ENCODE data around the gene DENND1A. TPM values are rescaled to one million over a fixed set of nuclear protein-coding genes. Genes with fewer than 3 reads are reported as not detected.

DENND1A gene
- total RNA-seq, 2 donors from 2014 or later = 18.9 to 26.8 TPM

GRCh38 chr9:123376218-123377071 lies 553.5 kb downstream of the DENND1A start:
- no peaks in the 10 kb centered on the region for H3K9me3 ChIP-seq
- no peak for DNase-seq (ENCODE audit: low spot score)
- no peak overlapping the region for H3K27ac ChIP-seq
- intact Hi-C loops (cut with DNase I) = no loop called here
- H3K4me3 ChIP-seq = no peak overlapping the region
- no peaks in the 10 kb centered on the region for H3K36me3 ChIP-seq
- H3K27me3 ChIP-seq (replicated peaks; ENCODE audit: insufficient read depth) = peaks cover 17% of the 10 kb centered on the region
- no peak for TF ChIP-seq POLR2AphosphoS5 (IDR thresholded peaks at IDR 0.05)
- no peak for TF ChIP-seq CTCF (IDR thresholded peaks at IDR 0.05)
- TF ChIP-seq POLR2A (IDR thresholded peaks at IDR 0.05) = no peak
- no peaks in the 10 kb centered on the region for H3K4me1 ChIP-seq (replicated peaks)
- WGBS = 76% methylated on average over 24 of the region's 24 CpGs

- Histone ChIP-seq H3K27me3 (replicated peaks; ENCODE audit: insufficient read depth) (peaks cover 19% of the 10 kb centered on the region), H3K4me1 (replicated peaks) (no peaks in the 10 kb centered on the region), H3K9me3 (no peaks in the 10 kb centered on the region), H3K4me3 (no peak overlapping the region), H3K27ac (no peak overlapping the region), H3K36me3 (no peaks in the 10 kb centered on the region)
- whole genome bisulfite sequencing = 9% methylated on average over 14 of the region's 14 CpGs
- DNase-seq (ENCODE audit: low spot score) = no peak
- intact Hi-C loops (cut with DNase I) = no loop called here
- no peak for TF ChIP-seq POLR2A (IDR thresholded peaks at IDR 0.05)
- TF ChIP-seq CTCF (IDR thresholded peaks at IDR 0.05) = no peak
- no peak for TF ChIP-seq POLR2AphosphoS5 (IDR thresholded peaks at IDR 0.05)
These were observed 554.3 kb downstream of the DENND1A start for GRCh38 chr9:123375469-123376132.

- Histone ChIP-seq H3K9me3 (no peaks in the 10 kb centered on the region), H3K4me3 (no peak overlapping the region), H3K36me3 (no peaks in the 10 kb centered on the region), H3K27ac (no peak overlapping the region), H3K27me3 (replicated peaks; ENCODE audit: insufficient read depth) (peaks cover 19% of the 10 kb centered on the region), H3K4me1 (replicated peaks) (no peaks in the 10 kb centered on the region)
- intact Hi-C loops (cut with DNase I) = no loop called here
- TF ChIP-seq POLR2AphosphoS5 (IDR thresholded peaks at IDR 0.05) = no peak
- TF ChIP-seq CTCF (IDR thresholded peaks at IDR 0.05) = no peak
- TF ChIP-seq POLR2A (IDR thresholded peaks at IDR 0.05) = no peak
- 8% methylated on average over 10 of the region's 10 CpGs for WGBS
- no peak for DNase-seq (ENCODE audit: low spot score)
These were observed 556.0 kb downstream of the DENND1A start for GRCh38 chr9:123373946-123374345.

GRCh38 chr9:123373447-123373923 lies 556.4 kb downstream of the DENND1A start:
- Histone ChIP-seq H3K36me3 (no peaks in the 10 kb centered on the region), H3K4me3 (no peak overlapping the region), H3K4me1 (replicated peaks) (no peaks in the 10 kb centered on the region), H3K27ac (no peak overlapping the region), H3K27me3 (replicated peaks; ENCODE audit: insufficient read depth) (peaks cover 19% of the 10 kb centered on the region), H3K9me3 (no peaks in the 10 kb centered on the region)
- 18% methylated on average over 9 of the region's 60 CpGs for WGBS
- no peak for TF ChIP-seq POLR2A (IDR thresholded peaks at IDR 0.05)
- no peak for TF ChIP-seq POLR2AphosphoS5 (IDR thresholded peaks at IDR 0.05)
- TF ChIP-seq CTCF (IDR thresholded peaks at IDR 0.05) = no peak
- intact Hi-C loops (cut with DNase I) = no loop called here
- no peak for DNase-seq (ENCODE audit: low spot score)
